COLO829 (cell line): ENCODE results near the gene CDK19.
"Not testable (repeated sequence)": the region's sequence is repeated elsewhere in the genome, so short reads cannot be mapped to it uniquely, and the experiment has no call there.

Experiments used
- DNase-seq: peaks from one replicate; pipeline ENCODE4 v3.0.0; 2012; ENCODE audit warnings: low spot score

The CDK19 gene

DNA sequence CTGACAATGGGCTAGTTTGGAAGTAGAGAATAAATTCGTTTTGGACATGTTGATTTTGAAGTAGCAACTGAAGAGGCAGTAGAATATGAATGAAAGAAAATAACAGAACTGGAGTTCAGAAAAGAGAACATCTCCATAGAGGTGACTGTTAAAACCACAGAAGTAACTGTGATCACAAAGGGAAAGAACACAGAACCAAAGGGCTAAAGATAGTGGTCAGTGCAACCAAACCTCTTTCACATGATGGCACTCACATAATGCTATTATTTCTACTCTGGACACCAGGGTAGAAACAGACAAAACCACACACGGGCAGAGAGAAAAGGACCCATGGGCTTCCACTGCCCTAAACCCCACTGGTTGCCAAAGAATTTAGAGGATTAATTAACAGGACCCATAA is 58.5 kb downstream of the CDK19 start:
- no peak for DNase-seq

DNA sequence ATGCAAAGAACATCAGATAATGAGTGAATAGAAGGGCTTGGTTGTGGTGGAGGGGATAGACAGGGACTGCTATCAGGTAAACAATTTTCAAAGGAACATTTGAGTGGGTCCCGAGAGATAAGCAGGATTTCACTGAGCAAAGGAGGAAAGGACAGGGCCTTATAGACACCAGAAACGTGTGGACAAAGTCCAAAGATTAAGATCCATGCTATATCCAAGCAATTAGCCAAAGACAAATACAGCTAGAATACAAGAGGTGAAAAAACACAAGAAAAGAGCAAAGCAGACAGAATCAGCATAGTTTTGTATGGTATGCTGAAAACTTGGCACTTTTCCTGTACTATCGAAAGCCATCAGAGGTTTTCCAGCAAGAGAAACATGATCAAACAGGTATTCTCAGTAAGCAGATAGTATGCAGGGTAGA is 59.8 kb downstream of the CDK19 start:
- no peak for DNase-seq

DNA sequence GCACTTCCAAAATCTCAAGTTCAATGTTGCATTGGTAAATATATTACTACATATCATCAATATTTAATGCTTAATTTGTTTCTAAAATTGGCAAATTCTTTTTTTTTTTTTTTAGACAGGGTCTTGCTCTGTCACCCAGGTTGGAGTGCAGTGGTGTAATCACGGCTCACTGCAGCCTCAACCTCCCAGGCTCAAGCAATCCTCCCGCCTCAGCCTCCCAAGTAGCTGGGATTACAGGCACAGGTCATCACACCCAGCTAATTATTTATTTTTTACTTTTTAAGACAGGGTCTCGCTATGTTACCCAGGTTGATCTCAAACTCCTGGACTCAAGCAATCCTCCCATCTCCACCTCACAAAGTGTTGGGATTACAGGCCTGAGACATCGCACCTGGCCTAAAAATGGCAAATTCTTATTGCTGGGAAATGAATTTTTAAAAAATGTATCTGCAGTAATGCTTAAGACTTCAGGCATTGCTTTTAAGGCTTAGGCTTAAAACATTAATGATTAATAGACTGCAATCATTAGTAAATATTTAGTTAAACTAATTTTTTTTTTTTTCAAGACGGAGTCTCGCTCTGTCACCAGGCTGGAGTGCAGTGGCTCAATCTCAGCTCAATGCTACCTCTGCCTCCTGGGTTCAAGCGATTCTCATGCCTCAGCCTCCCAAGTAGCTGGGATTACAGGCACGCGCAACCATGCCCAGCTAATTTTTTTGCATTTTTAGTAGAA is 61.2 kb downstream of the CDK19 start:
- not testable (repeated sequence) for DNase-seq

DNA sequence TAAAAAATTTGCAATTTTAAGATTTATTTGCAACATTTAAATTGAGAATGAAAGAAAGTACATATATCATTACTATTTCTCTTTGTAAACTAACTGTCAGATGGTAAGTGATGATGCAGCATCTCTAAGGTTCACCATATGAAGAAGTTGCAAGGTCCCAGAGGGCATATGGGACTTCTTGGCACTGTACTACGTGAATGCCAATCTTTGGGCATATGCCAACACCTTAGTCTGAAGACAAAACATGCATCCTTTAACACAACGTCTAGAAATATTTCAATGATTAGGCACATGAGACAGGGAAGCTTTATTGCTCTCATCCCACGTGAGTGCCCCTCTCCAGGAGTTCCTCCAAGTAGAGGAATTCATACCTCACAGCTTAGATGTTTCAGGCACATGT is 66.8 kb downstream of the CDK19 start:
- no peak for DNase-seq

DNA sequence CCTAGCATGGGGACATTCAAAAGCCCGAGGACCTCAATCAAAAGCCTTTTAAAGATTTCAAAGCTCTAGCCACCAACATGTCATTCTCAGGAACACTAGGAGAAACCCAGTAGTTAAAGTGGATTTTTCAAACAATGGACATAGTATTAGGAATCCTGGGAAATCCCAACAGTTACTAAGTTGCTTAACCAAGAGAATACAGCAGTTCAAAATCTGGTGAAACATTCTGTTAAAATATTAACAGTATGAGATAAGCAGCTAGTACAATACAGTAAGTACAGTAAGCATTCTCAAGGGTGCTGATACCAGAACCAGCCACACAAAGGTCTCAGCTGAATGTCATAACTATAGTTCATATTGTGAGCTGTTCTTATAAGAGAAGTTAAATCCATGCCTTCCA is 68.6 kb downstream of the CDK19 start:
- no peak for DNase-seq

DNA sequence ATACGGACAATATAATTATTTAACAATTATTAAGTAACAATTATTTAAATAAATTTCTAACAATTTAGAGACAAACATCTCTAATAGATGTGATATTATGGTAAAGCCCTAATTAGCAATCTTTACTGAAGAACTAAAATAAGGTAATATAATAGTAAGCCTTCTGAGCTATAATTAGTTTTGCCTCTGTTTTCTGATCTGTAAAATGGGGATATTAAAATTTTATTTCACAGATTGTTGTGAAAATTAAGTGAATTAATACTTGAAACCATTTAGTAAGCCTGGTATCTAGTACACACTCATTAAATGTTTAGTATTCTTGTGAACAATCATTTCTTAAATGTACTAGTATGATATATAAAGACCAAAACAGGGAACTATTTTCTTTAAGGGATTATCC is 70.3 kb downstream of the CDK19 start:
- DNase-seq = no peak

DNA sequence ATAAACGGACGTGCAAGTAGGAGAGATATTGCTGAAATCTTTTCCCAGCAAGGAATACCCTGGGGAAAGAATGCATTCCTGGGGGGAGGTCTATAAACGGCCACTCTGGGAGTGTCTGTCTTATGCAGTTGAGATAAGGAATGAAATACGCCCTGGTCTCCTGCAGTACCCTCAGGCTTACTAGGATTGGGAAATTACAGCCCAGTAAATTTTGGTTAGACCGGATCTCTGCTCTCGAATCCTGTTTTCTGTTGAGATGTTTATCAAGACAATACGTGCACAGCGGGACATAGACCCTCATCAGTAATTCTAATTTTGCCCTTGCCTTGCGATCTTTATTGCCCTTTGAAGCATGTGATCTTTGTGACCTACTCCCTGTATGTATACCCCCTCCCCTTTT is 72.7 kb downstream of the CDK19 start:
- DNase-seq = not testable (repeated sequence)

DNA sequence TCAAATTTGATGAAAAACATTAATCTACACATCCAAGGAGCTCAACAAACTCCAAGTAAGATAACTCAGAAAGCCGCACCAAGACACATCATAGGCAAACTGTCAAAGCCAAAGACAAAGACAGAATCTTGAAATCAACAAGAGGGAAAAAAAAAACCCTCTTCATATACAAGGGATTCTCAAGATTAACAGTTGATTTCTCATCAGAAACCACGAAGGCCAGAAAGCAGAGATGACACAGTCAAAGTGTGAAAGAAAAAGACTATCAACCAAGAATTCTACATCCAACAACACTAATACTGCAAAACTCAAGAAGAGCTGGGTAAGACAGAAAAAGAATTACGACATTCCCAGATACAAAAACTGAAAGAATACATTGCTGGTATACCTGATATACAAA is 73.8 kb downstream of the CDK19 start:
- DNase-seq = no peak

DNA sequence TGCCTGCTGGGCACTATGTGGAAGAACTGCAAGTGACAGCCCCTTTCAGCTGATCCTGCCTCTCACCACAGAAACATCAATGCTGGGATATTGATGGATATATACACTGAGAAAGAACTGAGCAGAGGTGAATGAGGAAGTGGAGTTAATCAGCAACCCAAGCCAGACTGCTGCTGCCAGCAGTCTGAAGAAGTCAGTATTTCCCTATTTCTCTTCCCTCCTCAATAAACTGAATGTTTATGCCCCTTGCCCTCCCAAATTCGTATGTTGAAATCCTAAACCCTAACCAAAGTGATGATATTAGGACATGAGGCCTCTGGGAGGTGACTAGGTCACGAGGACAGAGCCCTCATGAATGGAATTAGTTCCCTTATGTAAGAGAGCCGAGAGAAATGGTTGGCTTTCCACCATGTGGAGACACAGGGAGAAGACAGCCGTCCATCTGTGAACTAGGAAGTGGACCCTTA is 76.3 kb downstream of the CDK19 start:
- no peak for DNase-seq

DNA sequence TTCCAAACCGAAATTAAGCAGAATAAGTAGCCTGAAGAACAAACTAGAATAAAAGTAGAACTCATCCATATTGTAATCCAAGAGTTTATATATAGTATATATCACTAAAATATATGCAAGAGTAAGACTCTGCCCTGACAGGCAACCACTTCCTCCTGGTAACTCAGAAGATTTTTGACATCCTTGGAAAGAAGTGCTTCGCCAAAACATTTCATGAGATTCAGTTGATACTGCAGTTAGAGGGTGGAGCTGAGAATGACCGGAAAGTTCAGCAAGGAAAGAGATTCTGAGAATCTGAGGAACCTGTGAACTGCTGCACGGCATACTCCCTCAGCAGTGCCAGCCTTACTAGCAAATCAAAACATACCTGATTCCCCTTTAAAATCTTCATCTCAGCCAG is 79.6 kb downstream of the CDK19 start:
- DNase-seq = no peak

DNA sequence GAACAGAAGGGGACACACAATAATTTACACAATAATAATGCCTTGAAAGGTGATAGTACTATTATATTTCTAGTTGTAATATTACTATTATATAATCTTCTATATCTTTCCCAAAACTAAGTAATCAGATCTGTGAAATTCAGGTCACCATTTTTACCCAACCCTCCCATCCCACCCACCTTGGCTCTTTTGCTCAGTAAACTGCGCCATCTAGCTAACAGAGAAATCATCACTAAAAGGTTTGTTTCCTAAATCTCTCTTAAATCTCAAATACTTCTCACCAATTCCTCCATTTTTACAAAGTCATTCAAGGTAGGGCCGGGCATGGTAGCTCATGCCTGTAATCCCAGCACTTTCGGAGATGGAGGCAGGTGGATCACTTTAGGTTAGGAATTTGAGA is 83.4 kb downstream of the CDK19 start:
- DNase-seq = no peak

DNA sequence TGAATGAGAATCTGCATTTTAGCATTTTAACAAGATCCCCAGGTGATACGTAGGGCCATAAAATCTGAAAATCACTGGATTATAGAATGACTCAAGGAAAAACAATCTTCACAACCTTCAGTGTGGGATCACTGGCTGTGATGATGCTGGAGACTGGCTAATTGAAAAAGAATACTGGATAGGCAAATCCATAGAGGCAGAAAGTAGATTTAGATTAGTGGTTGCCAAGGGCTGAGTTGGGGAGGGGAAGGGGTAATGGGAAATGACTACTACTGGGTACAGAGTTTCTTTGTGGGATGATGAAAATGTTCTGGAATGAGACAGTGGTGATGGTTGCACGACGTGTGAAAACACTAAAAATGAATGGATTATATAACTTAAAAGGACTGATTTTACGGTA is 84.1 kb downstream of the CDK19 start:
- DNase-seq = no peak

DNA sequence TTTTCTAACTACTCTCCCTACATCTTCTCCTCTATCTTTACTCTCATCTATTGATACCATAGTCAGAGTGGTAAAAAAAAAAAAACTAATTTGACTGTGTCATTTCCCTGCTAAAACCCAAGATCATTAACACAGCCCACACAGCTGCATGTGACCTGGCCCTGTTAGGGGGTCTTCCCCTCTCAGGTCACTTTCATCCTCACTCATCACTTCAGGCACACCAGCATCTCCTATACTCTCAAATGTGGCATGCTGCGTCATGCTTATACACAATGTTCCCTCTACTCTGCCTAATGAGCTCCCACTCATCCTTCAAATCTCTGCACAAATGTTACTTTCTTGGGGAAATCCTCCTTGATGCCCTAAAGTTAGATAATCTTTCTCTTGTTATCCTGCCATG is 86.8 kb downstream of the CDK19 start:
- DNase-seq = no peak

DNA sequence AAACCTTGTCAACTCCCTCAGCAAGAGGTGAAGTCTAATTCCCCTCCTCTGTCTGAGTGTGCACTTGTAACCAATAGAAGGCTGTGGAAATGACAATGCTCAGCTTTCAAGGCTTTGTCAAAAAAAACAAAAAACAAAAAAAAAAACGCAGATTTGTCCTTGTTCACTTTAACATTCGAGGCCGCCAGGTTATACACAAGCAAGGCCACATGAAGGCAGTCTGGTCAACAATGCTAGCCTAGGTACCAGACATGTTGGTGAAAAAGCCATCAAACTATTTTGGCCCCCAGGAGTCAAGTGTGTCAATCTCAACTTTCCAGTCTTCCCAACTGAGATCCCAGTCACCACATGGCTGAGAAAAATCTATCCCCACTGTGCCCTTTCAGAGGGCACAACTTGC is 92.3 kb downstream of the CDK19 start:
- DNase-seq = no peak

DNA sequence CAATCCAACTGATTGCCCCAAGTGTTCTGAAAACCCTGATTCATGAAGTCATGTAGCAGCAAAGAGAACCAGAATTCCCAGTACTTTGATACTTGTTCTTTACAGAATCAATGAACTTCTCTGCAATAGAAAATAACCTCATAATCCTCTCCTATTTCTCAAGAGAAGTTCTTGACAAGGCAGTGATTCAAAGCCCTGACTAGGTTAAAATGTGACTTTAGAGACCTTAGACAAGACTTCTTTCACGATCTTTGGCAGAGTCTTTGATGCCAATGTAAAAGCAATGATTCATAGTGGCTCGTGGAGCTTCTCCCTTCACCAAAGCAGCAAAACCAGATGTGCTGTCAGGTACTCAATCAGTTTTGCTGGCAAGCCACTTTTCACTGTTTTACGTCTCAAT is 95.2 kb downstream of the CDK19 start:
- peak; percentile 80 for DNase-seq

DNA sequence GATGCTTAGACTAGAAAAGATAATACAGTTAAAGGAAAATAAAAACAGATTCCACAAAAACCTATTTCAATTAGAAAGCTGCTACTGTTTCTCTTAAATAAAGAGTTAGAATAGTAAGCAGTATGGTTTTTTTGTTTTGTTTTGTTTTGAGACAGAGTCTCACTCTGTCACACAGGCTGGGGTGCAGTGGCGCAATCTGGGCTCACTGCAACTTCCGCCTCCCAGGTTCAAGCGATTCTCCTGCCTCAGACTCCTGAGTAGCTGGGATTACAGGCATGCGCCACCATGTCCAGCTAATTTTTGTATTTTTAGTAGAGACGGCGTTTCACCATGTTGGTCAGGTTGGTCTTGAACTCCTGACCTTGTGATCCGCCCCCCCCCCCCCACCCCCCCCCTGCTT is 95.7 kb downstream of the CDK19 start:
- not testable (repeated sequence) for DNase-seq

DNA sequence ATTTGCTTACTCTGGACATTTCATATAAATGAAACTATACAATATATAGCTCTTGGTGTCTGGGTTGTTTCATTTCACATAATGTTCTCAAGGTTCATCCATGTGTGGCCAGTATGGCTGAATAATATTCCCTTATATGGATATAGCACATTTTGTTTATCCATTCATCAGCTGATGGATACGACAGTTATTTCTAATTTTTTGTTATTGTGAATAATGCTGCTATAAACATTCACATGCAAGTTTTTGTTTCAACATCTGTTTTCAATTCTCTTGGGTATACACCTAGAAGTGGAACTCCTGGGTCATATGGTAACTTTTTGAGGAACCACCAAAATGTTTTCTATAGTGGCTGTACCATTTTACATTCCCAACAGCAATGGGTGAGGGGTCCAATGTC is 101.1 kb downstream of the CDK19 start:
- DNase-seq = no peak

DNA sequence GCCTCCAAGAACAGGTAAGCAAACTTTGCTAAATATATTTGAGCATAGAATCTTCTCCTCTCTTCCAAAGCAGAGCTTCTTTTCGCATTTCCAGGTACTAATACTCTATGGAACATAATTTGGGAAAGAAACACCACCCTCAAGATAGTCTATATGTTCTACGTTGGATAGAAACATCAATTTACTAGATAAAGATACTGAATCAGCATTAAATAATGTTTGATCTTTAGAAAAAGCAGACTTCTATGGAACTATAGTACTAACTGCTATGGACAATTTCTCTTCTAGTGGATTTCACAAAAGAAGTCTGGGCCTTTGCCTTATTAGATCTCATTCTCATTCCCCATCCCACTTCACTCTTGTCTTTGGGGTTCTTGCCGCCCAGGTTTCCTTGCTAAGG is 103.0 kb downstream of the CDK19 start:
- DNase-seq = no peak

DNA sequence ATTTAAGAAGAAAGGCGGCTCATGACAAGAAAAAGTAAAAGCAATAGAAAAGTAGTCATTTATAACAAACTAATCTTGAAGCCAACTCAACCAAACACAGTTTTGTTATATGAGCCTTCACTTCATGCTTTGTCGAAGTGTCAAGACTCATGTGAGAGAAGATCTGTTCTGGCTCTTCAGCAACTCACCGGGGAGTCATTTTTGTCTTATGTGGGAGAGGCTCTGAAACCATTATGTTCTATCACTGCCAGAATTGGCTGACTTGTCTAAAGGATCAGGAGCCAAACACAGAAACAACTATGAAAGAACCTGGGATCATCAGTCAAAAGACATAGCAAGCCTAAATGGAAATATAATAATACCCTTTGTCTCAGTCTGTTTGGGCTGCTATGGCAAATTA is 105.2 kb downstream of the CDK19 start:
- DNase-seq = no peak

DNA sequence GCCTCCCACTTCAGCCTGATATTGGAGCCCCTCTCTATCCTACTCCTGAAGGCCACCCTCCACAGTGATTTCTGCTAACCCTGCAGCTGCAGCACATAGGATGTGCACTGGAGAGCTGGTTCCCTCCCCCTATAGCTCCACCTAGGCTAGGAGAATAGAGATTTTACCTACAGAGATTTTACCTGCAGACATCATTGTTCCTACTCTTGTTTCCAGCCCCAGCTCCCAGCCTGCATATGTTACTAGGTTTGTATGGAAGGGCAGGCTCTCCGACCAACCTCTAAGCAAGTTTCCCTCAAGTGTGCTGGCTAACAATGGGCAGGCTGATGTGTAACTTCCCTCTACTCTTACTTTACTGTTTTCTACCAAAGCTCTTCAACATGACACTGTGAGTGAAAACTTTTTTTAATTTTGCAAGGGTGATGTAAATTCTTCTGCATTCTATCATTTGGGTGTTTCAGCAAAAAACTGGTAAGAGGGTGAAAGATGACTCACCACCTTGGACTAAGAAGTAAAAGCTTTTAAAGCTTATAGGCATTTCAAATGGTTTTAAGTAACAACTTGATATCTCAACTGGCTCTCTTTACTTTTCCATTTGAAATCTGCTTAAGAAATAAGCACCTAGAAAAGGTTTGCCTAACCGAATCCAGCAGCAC is 106.8 kb downstream of the CDK19 start:
- no peak for DNase-seq

DNA sequence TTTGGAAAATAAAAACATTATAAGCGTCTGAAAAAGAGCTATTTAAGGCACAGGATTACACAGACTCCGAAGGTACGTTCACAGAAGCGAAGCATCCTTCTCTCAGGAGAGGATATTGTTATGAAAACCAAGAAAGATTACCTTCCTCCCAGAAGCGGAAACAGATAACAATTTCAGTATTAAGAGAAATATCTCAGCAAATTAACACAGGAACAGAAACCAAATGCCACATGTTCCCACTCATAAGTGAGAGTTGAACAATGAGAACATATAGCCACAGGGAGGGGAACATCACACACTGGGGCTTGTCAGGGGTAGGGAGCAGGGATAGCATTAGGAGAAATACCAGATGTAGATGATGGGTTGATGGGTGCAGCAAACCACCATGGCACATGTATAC is 109.7 kb downstream of the CDK19 start:
- no peak for DNase-seq

DNA sequence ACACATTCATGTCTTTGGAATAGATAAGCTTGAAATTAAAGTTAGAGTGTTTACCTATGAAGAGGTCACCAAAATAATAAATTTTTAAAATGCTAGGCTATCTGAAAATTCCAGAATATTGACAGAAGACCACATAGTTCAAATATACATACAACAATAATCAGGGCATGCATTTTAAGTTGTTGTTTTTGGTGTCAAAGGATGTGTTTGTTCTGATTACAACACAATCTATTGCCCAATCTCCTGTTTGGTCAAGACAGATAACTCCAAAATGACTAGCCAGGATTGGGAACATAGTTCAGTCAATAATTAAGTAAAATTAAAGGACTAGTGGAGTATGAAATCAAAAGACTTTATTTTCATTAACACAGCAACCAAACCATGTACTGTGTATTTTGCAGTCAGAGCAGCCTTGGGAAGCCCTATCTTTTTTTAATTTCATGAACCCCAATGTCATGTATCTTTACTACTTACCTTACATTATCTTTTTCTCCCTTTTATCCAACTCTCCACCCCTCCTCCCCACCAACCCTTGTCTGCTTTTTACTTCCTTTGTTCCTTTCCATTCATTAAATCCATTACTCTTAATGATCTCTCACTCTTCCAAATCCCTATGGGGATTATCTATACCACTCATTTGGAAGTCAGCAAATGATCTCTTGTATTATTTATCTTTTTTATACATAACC is 111.2 kb downstream of the CDK19 start:
- no peak for DNase-seq
